ENCODE measurements around the gene FBF1.
"Not testable (repeated sequence)": the region's sequence is repeated elsewhere in the genome, so short reads cannot be mapped to it uniquely, and the experiment has no call there.

- not testable (repeated sequence) for TF ChIP-seq ZNF274 (IDR thresholded peaks at IDR 0.05; ENCODE audit: low read length); ZNF274 (tag by site-specific recombination; IDR thresholded peaks at IDR 0.05; ENCODE audit: borderline replicate concordance); PRDM1 (tag by site-specific recombination; IDR thresholded peaks at IDR 0.05); ZNF140 (tag by site-specific recombination; IDR thresholded peaks at IDR 0.05); ZNF248 (tag by site-specific recombination; IDR thresholded peaks at IDR 0.05); ZBTB8A (tag by site-specific recombination; IDR thresholded peaks at IDR 0.05); CTCF (tag by site-specific recombination; IDR thresholded peaks at IDR 0.05); ZNF561 (tag by site-specific recombination; IDR thresholded peaks at IDR 0.05; ENCODE audit: borderline replicate concordance); ZNF791 (tag by site-specific recombination; IDR thresholded peaks at IDR 0.05); ZNF501 (tag by site-specific recombination; IDR thresholded peaks at IDR 0.05); PBX3 (CRISPR knock-in tag; IDR thresholded peaks at IDR 0.05); ZNF610 (tag by site-specific recombination; IDR thresholded peaks at IDR 0.05; ENCODE audit: borderline replicate concordance); ZNF707 (tag by site-specific recombination; IDR thresholded peaks at IDR 0.05); ZNF350 (tag by site-specific recombination; IDR thresholded peaks at IDR 0.05); OSR2 (tag by site-specific recombination; IDR thresholded peaks at IDR 0.05)
Measured at GRCh38 chr17:75885860-75886259, 55.0 kb downstream of the FBF1 start.

All from HEK293 (cell line).